SK-N-SH treated with all-trans-retinoic acid at 6 μM for 48 hours (cell line): ENCODE data around the gene ARID1B.

Source experiments
- ATAC-seq: fragments of 200-7000 bp; cut with Tn5 transposase; 3 replicates; pipeline ENCODE4 v1.9.1; 2020; ENCODE audit warnings: mild to moderate bottlenecking, moderate library complexity
- ARNTL ChIP-seq: fragments of 450-650 bp; formaldehyde crosslinking; IDR thresholded peaks from 2 replicates; pipeline ENCODE4 v1.5.0; 2020; ENCODE audit warnings: low read depth, mild to moderate bottlenecking, moderate library complexity, borderline replicate concordance
- BACH2 ChIP-seq: fragments of 250-450 bp; sonication (Bioruptor Pico); IDR thresholded peaks from 2 replicates; pipeline ENCODE4 v1.9.0; 2021; ENCODE audit warnings: mild to moderate bottlenecking, borderline replicate concordance
- CSDC2 ChIP-seq: fragments of 250-450 bp; sonication (Bioruptor Pico); IDR thresholded peaks from 2 replicates; pipeline ENCODE4 v1.5.0; 2020; ENCODE audit warnings: mild to moderate bottlenecking, moderate library complexity
- ESRRG ChIP-seq: fragments of 250-450 bp; sonication (Bioruptor Pico); IDR thresholded peaks from 2 replicates; pipeline ENCODE4 v1.6.1; 2021; ENCODE audit warnings: mild to moderate bottlenecking
- GLIS3 ChIP-seq: fragments of 250-450 bp; sonication (Bioruptor Pico); IDR thresholded peaks from 2 replicates; pipeline ENCODE4 v1.5.0; 2020; ENCODE audit warnings: mild to moderate bottlenecking, moderate library complexity
- ISL1 ChIP-seq: fragments of 250-450 bp; sonication (Bioruptor Pico); IDR thresholded peaks from 2 replicates; pipeline ENCODE4 v2.1.2; 2022; ENCODE audit warnings: mild to moderate bottlenecking, moderate library complexity
- RARB ChIP-seq: fragments of 250-450 bp; sonication (Bioruptor Pico); IDR thresholded peaks from 2 replicates; pipeline ENCODE4 v1.8.0; 2021; ENCODE audit warnings: mild to moderate bottlenecking, moderate library complexity
- SNAI2 ChIP-seq: fragments of 250-450 bp; sonication (Bioruptor Pico); IDR thresholded peaks from 2 replicates; pipeline ENCODE4 v1.5.0; 2020; ENCODE audit warnings: mild to moderate bottlenecking, moderate library complexity
- TCF4 ChIP-seq: fragments of 250-450 bp; sonication (Bioruptor Pico); IDR thresholded peaks from 2 replicates; pipeline ENCODE4 v1.8.0; 2021; ENCODE audit warnings: mild to moderate bottlenecking, moderate library complexity, borderline replicate concordance
- TOX ChIP-seq: fragments of 250-450 bp; sonication (Bioruptor Pico); IDR thresholded peaks from 2 replicates; pipeline ENCODE4 v1.8.0; 2021; ENCODE audit warnings: mild to moderate bottlenecking, moderate library complexity, borderline replicate concordance
- ZC3H10 ChIP-seq: fragments of 250-450 bp; sonication (Bioruptor Pico); IDR thresholded peaks from 2 replicates; pipeline ENCODE4 v1.5.1; 2021; ENCODE audit warnings: mild to moderate bottlenecking, moderate library complexity
- ZFP30 ChIP-seq: fragments of 450-650 bp; formaldehyde crosslinking; IDR thresholded peaks from 2 replicates; pipeline ENCODE4 v1.5.0; 2022; ENCODE audit warnings: mild to moderate bottlenecking, moderate library complexity
- ZNF565 ChIP-seq: fragments of 450-650 bp; formaldehyde crosslinking; conservative IDR thresholded peaks from 2 replicates; pipeline ENCODE4 v1.5.0; 2020; ENCODE audit warnings: low read depth, mild to moderate bottlenecking, moderate library complexity
- ZNF70 ChIP-seq: fragments of 450-650 bp; formaldehyde crosslinking; IDR thresholded peaks from 2 replicates; pipeline ENCODE4 v1.5.0; 2020; ENCODE audit warnings: mild to moderate bottlenecking, moderate library complexity
- TF ChIP-seq, protein P1 (sequence below): fragments of 250-450 bp; sonication (Bioruptor Pico); IDR thresholded peaks from 2 replicates; pipeline ENCODE4 v1.5.1; 2021; ENCODE audit warnings: mild to moderate bottlenecking, moderate library complexity
- TF ChIP-seq, protein P2 (sequence below): fragments of 250-450 bp; sonication (Bioruptor Pico); IDR thresholded peaks from 2 replicates; pipeline ENCODE4 v1.8.0; 2020; ENCODE audit warnings: mild to moderate bottlenecking, moderate library complexity, borderline replicate concordance
- TF ChIP-seq, protein P3 (sequence below): fragments of 250-450 bp; sonication (Bioruptor Pico); IDR thresholded peaks from 2 replicates; pipeline ENCODE4 v1.5.1; 2020; ENCODE audit warnings: low read depth, mild to moderate bottlenecking, moderate library complexity
- TF ChIP-seq, protein P4 (sequence below): fragments of 250-450 bp; sonication (Bioruptor Pico); IDR thresholded peaks from 2 replicates; pipeline ENCODE4 v1.8.0; 2021; ENCODE audit warnings: low read depth, mild to moderate bottlenecking, moderate library complexity, borderline replicate concordance
- TF ChIP-seq, protein P5 (sequence below): fragments of 250-450 bp; sonication (Bioruptor Pico); IDR thresholded peaks from 2 replicates; pipeline ENCODE4 v1.5.0; 2020; ENCODE audit warnings: mild to moderate bottlenecking, moderate library complexity

Gene ARID1B

DNA sequence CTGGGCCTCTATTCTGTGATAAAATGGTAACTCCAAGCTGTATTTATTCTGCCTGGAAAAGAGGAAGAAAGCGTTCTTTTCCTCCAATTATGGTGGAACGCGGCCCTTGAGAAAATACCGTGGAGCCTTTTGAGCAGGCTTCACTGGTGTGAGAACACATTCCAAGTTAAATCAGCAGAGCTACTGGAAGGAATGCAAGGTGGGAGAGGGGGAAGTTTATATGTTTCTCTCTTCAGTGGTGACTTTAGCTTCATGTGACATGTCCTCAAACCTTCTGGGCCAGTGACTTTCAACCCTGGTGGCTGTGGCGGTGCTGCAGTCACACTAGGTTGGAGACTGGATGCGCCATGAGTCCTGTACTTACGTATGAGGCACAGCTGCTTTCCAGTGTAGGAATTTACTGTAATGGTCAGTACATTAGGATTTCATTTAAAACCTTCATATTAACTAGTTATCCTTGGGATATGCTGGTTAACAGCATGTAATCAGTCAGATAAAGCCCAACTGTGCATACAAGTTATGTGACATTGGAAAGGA is 221.7 kb downstream of the ARID1B start:
- TF ChIP-seq RARB (CRISPR knock-in tag) = no peak
- TF ChIP-seq, protein P1, sequence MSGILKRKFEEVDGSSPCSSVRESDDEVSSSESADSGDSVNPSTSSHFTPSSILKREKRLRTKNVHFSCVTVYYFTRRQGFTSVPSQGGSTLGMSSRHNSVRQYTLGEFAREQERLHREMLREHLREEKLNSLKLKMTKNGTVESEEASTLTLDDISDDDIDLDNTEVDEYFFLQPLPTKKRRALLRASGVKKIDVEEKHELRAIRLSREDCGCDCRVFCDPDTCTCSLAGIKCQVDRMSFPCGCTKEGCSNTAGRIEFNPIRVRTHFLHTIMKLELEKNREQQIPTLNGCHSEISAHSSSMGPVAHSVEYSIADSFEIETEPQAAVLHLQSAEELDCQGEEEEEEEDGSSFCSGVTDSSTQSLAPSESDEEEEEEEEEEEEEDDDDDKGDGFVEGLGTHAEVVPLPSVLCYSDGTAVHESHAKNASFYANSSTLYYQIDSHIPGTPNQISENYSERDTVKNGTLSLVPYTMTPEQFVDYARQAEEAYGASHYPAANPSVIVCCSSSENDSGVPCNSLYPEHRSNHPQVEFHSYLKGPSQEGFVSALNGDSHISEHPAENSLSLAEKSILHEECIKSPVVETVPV (CRISPR knock-in tag) = no peak
- no peak for TF ChIP-seq TOX (CRISPR knock-in tag)
- no peak for TF ChIP-seq ZNF565
- TF ChIP-seq, protein P2, sequence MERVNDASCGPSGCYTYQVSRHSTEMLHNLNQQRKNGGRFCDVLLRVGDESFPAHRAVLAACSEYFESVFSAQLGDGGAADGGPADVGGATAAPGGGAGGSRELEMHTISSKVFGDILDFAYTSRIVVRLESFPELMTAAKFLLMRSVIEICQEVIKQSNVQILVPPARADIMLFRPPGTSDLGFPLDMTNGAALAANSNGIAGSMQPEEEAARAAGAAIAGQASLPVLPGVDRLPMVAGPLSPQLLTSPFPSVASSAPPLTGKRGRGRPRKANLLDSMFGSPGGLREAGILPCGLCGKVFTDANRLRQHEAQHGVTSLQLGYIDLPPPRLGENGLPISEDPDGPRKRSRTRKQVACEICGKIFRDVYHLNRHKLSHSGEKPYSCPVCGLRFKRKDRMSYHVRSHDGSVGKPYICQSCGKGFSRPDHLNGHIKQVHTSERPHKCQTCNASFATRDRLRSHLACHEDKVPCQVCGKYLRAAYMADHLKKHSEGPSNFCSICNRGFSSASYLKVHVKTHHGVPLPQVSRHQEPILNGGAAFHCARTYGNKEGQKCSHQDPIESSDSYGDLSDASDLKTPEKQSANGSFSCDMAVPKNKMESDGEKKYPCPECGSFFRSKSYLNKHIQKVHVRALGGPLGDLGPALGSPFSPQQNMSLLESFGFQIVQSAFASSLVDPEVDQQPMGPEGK = no peak
- TF ChIP-seq CSDC2 (CRISPR knock-in tag) = no peak
- no peak for TF ChIP-seq ZFP30 (CRISPR knock-in tag)
- no peak for TF ChIP-seq BACH2 (CRISPR knock-in tag)
- TF ChIP-seq SNAI2 (CRISPR knock-in tag) = no peak
- ATAC-seq = no peak

DNA sequence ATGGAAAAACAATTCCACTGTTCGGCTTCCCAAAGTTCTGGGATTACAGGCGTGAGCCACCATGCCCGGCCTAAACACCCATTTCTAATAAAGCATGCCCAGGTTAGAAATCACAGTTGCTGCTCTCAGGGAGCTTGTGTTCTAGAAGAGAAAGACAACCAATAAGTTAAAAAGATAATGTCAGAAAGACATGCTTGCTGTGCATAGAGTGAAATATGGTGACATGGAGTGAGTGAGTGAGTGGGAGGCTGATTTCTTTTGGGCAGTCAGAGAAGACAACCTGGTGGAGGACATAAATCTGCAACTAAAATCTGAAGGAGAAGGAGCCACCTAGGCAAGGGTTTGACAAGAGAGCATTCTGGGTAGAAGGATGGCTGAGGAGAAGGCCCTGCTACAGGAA is 222.6 kb downstream of the ARID1B start:
- ATAC-seq = no peak
- TF ChIP-seq ARNTL (CRISPR knock-in tag) (no peak), ISL1 (no peak), BACH2 (CRISPR knock-in tag) (no peak), RARB (CRISPR knock-in tag) (no peak), ZFP30 (CRISPR knock-in tag) (no peak), ZC3H10 (CRISPR knock-in tag) (no peak)
- TF ChIP-seq, protein P2 = no peak
- TF ChIP-seq, protein P3, sequence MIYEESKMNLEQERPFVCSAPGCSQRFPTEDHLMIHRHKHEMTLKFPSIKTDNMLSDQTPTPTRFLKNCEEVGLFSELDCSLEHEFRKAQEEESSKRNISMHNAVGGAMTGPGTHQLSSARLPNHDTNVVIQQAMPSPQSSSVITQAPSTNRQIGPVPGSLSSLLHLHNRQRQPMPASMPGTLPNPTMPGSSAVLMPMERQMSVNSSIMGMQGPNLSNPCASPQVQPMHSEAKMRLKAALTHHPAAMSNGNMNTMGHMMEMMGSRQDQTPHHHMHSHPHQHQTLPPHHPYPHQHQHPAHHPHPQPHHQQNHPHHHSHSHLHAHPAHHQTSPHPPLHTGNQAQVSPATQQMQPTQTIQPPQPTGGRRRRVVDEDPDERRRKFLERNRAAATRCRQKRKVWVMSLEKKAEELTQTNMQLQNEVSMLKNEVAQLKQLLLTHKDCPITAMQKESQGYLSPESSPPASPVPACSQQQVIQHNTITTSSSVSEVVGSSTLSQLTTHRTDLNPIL (CRISPR knock-in tag) = no peak
- TF ChIP-seq, all 23 proteins: peak for 0

DNA sequence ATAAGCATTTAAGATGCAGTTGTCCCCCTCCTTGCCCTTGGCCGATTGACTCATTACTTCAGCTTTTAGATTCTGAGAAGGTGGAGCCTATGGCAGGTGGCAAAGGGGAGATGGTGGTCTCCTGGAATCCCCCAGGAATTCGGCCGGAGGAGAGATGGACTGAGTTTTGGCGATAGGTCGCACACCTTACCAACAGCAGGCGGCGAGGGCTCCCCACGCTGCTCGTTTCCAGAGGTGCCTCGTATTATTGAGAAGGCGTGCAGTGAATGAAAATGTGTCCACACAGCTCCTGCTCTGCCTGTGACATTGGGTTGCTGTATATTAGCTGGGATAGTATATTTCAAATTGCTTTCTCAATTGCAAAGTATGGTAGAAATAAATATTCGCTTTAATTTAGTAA is 224.5 kb downstream of the ARID1B start:
- ATAC-seq = no peak

More for the DNA sequence above, 224.5 kb downstream of the ARID1B start:
- TF ChIP-seq, protein P4, sequence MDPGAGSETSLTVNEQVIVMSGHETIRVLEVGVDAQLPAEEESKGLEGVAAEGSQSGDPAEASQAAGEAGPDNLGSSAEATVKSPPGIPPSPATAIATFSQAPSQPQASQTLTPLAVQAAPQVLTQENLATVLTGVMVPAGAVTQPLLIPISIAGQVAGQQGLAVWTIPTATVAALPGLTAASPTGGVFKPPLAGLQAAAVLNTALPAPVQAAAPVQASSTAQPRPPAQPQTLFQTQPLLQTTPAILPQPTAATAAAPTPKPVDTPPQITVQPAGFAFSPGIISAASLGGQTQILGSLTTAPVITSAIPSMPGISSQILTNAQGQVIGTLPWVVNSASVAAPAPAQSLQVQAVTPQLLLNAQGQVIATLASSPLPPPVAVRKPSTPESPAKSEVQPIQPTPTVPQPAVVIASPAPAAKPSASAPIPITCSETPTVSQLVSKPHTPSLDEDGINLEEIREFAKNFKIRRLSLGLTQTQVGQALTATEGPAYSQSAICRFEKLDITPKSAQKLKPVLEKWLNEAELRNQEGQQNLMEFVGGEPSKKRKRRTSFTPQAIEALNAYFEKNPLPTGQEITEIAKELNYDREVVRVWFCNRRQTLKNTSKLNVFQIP = no peak
- no peak for TF ChIP-seq ZNF70 (CRISPR knock-in tag)
- TF ChIP-seq, protein P1 (CRISPR knock-in tag) = no peak
- TF ChIP-seq ARNTL (CRISPR knock-in tag) = no peak
- no peak for TF ChIP-seq GLIS3 (CRISPR knock-in tag)
- no peak for TF ChIP-seq BACH2 (CRISPR knock-in tag)
- no peak for TF ChIP-seq ESRRG
- no peak for TF ChIP-seq ZC3H10 (CRISPR knock-in tag)
- TF ChIP-seq TCF4 (CRISPR knock-in tag) = no peak
- TF ChIP-seq, protein P5, sequence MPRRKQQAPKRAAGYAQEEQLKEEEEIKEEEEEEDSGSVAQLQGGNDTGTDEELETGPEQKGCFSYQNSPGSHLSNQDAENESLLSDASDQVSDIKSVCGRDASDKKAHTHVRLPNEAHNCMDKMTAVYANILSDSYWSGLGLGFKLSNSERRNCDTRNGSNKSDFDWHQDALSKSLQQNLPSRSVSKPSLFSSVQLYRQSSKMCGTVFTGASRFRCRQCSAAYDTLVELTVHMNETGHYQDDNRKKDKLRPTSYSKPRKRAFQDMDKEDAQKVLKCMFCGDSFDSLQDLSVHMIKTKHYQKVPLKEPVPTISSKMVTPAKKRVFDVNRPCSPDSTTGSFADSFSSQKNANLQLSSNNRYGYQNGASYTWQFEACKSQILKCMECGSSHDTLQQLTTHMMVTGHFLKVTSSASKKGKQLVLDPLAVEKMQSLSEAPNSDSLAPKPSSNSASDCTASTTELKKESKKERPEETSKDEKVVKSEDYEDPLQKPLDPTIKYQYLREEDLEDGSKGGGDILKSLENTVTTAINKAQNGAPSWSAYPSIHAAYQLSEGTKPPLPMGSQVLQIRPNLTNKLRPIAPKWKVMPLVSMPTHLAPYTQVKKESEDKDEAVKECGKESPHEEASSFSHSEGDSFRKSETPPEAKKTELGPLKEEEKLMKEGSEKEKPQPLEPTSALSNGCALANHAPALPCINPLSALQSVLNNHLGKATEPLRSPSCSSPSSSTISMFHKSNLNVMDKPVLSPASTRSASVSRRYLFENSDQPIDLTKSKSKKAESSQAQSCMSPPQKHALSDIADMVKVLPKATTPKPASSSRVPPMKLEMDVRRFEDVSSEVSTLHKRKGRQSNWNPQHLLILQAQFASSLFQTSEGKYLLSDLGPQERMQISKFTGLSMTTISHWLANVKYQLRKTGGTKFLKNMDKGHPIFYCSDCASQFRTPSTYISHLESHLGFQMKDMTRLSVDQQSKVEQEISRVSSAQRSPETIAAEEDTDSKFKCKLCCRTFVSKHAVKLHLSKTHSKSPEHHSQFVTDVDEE (CRISPR knock-in tag) = no peak
- TF ChIP-seq ISL1 = no peak
